Hematopoietic multipotent progenitor cell treated with erythropoietin and hydrocortisone succinate and interleukin-3 and kit ligand, for 8 days (in vitro differentiated cells): ENCODE data around the gene CACNA1D.

Experiments
- DNase-seq: peaks from one replicate; pipeline ENCODE4 v3.0.0-alpha.2; 2015

CACNA1D gene

DNA sequence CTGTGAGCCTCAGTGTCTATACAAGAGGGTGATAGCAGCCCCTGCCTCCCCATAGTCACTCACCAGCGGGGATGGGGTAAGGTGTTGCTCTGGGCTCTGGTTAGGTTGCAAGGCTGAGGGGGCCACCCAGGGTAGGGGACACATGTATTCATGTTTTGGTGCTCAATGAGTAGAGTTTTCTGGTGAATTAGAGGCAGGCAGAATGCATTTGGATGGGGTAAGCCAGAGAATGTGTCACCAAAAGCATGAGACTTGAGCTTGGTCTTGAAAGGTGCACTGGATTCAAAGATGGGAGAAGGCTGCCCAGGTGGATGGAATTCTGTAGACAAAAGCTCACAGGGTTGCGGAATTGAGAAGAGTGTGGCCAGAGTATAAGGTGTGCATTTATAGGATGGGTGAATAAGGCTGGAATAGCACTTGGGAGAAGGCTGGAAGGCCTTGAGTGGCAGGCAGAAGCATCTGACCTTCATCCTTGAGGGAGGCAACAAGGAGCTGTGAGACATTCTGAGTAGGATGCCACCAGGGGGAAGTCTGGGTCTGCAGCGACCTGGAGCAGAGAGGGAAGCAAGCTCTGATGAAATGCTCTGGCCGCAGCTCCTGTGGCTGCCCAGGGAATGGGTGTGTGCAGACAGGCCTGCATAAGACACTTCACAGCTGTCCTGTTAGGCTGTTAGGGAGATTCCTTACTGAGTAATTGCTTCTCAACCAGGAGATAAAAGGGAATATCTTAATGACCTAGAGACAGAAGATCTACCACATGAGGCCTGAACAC is 202.2 kb downstream of the CACNA1D start:
- no peak for DNase-seq

DNA sequence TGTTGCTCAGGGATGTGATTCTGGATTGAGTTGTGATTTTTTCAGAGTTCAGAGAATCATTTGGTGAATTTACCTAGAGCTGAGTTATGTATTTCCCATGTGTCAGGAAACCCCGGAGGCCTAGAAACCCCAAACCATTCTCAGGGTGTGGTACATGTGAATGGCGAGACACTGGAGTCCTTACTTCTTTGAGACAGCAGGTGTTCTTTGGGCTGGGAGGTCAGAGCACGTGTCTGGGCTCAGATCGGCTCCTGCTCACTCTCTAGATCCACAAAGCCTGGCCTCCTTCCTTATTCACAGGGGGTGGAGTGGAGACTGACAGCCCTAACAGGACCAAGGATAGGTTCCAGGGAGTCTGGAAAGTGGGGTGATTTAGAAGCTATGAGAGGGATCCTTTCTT is 206.0 kb downstream of the CACNA1D start:
- DNase-seq, result no peak

GRCh38 chr3:53702776-53703530 is 208.5 kb downstream of the CACNA1D start:
- no peak for DNase-seq

DNA sequence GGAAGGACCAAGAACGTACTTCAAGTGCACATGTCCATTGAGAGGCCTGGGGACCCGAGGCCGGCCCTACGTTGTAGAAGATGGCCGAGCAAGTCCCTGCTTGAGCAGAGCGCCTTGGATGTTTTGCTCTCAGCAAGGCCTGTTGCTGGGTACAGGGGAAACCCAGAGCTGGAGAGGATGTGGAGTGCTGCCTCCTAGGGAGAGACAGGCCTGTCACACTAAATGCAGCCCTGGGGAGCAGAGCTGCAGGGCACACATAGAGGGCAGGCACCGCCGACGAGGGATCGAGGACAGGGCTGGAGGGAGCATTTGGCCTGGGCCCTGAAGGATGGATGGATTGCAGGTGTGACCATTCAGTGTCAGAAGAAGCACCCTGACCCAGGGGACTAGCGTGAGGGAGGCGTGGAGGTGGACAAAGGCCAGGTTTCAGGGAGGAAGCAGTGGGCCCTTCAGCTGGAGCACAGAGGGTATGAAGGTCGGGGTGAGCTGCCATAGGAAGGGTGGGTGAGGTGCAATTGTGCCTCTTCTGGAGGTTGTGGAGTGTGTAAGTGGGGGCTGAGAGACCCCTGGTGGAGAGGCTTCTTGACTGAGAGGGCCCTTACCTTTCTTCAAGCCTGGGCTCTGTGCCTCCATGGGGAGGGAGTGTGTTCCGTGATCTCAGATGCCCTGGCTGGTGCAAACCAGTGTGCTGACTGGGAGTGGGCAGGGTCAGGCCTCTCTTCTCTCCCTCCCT is 209.4 kb downstream of the CACNA1D start:
- DNase-seq, result no peak

GRCh38 chr3:53704363-53704725 is 209.9 kb downstream of the CACNA1D start:
- DNase-seq, result no peak

- no peak for DNase-seq
Measured at GRCh38 chr3:53705024-53705745, 210.8 kb downstream of the CACNA1D start.

- no peak for DNase-seq
Measured at GRCh38 chr3:53705774-53706173, 211.4 kb downstream of the CACNA1D start.

GRCh38 chr3:53707222-53707621 is 212.8 kb downstream of the CACNA1D start:
- no peak for DNase-seq

- no peak for DNase-seq
Measured at GRCh38 chr3:53708001-53708621, 213.7 kb downstream of the CACNA1D start.

DNA sequence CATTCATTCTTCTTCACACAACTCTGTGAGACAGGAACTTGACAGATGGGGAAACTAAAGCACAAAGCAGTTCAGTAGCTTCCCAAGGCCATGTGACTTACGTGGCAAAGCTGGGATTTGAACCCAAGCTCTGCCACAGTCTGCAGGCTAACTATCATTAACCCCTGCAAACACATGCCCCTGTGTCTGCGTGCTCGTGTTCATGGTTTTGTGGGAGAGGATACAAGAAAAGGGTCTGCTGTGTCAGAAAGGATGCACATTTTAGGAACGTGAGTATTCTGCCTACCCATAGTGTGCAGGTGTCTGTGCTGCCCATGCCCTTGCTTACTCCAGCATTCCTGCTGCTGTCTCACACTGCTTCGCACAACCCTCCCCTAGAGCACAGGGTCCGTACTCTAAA is 214.8 kb downstream of the CACNA1D start:
- DNase-seq, result no peak

- DNase-seq, result peak; percentile 61
Measured at GRCh38 chr3:53709860-53710674, 215.7 kb downstream of the CACNA1D start.

- no peak for DNase-seq
Measured at GRCh38 chr3:53711387-53711786, 217.0 kb downstream of the CACNA1D start.

- no peak for DNase-seq
Measured at GRCh38 chr3:53712817-53713388, 218.5 kb downstream of the CACNA1D start.

DNA sequence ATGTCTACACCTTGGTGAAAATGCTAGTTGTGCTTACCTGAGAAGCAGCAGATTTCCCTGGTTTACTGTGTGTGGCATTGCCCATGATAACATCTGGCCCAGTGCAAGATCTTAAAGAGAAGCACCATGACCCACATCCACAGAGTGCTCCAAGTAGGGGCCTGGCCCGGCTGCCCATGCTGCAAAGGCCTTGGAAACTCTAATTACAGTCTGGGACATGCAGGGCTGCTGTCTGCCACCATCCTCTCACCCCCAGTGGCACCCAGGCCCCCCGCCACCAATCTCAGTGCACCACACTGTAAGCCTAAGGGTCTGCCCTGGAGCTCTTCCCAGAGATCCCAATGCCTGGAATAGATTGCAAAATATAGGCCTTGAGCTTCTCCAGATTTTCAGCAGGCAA is 219.2 kb downstream of the CACNA1D start:
- no peak for DNase-seq

DNA sequence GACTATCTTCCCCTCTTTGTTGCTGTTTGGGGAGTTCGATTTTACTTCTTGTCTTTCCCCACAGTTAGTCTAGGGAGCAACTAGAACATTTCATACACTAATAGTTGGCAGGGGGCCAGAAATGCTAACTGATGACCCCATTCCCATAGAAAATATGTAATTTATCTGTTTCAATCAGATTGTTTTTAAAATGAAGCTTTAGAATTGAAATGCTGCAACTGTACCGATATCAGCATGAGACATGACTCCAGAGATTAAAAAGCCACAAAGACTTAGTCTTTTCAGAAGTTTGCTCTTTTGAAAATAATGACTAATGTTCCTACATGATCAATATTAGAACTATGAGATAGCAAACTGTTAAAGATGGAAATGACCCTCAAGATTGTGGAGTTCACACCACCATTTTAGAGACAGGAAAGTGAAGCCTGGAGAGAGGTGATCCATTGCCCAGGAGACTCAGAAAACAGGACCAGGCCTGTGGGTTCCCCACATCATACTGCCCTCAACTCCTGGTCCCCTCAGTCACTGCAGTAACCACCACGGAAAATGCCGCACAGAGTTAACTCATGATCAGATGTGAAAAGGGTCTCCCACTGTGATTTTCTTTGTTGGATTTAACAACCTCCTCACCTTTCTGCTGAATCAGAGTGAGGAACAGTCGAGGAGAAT is 221.5 kb downstream of the CACNA1D start:
- peak; percentile 45 for DNase-seq

- DNase-seq, result no peak
Measured at GRCh38 chr3:53716998-53717397, 222.6 kb downstream of the CACNA1D start.

GRCh38 chr3:53718462-53718861 is 224.1 kb downstream of the CACNA1D start:
- no peak for DNase-seq

DNA sequence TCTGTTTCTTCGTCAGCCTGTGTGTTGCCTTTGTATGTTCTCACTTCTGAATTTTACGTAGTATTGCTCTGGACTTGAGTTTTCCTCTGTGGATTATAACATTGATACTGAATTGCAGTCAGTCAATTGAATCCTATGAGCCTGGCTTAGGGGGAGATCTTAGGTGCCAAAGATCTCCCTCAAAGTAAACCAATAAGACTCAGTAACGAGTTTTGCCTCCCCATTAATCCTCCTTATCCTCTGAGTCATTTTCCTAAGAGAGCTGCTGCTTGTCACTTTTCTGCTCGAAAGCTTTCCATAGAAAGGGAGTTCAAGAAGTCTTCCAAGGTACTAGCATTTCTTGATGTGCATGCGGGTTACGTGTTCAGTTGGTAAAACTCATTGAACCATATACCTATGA is 225.4 kb downstream of the CACNA1D start:
- no peak for DNase-seq

DNA sequence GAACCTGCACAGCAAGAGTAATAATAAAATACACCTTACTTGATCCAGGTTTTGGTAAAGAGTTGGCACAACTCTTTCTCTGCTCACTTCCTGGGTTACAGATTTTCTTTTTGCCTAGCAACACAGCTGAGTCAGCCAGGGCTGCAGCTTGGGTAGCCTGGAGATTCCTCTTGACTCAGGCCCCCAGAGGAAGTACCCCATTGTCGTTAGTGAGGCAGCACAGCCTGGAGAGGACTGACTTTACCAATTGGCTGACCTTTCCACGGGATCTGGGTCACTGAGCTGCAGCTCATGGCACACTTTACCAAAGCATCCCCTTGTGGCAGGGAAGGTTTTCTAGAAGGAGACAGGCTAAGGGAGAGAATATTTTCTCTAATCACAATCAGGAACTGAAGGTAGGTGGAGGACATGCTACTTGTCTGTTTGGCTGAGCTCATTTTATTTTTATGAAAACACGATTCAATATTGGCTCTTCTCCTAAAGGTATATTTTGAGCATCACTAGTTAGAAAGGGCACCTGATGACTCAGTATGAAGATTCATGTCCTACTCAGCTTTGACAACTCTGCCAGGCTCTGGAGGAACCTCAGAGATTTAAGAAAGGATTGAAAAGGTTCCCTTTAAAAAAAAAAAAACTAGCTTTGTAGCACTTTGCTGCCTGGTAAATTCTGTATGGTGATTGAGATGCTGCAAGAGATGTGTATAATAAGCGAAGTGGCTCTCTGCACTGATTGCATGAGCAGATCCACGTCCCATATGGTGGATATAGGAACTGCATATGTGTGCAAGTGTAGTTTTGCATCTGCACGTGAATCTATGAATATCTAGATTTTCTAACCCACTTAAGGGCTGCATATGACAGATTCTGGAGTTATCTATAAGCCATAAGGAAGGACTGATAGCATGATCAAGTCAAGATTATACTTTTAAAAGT is 227.0 kb downstream of the CACNA1D start:
- no peak for DNase-seq

DNA sequence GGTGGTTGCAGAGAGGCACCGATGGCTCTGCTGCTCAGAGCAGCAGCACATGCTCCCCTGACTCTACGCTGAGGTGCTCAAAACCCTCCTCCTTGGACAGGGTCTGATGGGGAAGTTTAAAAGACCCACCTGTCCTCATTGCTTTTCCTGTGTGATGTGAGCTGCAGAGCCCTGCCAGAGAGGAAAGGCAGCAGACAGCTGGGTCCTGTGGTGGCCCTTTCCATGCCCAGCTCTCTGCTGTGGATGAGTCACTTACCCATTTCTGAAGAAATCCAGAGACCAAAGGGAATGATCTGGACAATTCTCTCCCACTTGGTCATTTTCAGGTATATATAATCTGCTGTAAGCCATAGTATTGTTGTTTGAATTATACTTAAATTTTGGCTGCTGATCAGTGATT is 230.2 kb downstream of the CACNA1D start:
- no peak for DNase-seq
